22Rv1 (cell line): ENCODE data around the gene ZBTB25.

Experiments
- H3K27ac ChIP-seq: fragments of 450-650 bp; 2 replicates; pipeline ENCODE4 v1.5.1; 2017
- ZFX ChIP-seq: fragments of 450-650 bp; IDR thresholded peaks from 2 replicates; pipeline ENCODE4 v1.6.1; 2017; ENCODE audit warnings: antibody characterized with exemption, borderline replicate concordance
- TF ChIP-seq, protein P1 (sequence below): fragments of 450-650 bp; IDR thresholded peaks from 2 replicates; pipeline ENCODE4 v1.5.1; 2017; ENCODE audit warnings: mild to moderate bottlenecking

The ZBTB25 gene

GRCh38 chr14:64541972-64542835 lies 38.6 kb upstream of the ZBTB25 start:
- TF ChIP-seq ZFX = no peak
- TF ChIP-seq, protein P1, sequence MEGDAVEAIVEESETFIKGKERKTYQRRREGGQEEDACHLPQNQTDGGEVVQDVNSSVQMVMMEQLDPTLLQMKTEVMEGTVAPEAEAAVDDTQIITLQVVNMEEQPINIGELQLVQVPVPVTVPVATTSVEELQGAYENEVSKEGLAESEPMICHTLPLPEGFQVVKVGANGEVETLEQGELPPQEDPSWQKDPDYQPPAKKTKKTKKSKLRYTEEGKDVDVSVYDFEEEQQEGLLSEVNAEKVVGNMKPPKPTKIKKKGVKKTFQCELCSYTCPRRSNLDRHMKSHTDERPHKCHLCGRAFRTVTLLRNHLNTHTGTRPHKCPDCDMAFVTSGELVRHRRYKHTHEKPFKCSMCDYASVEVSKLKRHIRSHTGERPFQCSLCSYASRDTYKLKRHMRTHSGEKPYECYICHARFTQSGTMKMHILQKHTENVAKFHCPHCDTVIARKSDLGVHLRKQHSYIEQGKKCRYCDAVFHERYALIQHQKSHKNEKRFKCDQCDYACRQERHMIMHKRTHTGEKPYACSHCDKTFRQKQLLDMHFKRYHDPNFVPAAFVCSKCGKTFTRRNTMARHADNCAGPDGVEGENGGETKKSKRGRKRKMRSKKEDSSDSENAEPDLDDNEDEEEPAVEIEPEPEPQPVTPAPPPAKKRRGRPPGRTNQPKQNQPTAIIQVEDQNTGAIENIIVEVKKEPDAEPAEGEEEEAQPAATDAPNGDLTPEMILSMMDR = no peak
- no peak overlapping the region for H3K27ac ChIP-seq

DNA sequence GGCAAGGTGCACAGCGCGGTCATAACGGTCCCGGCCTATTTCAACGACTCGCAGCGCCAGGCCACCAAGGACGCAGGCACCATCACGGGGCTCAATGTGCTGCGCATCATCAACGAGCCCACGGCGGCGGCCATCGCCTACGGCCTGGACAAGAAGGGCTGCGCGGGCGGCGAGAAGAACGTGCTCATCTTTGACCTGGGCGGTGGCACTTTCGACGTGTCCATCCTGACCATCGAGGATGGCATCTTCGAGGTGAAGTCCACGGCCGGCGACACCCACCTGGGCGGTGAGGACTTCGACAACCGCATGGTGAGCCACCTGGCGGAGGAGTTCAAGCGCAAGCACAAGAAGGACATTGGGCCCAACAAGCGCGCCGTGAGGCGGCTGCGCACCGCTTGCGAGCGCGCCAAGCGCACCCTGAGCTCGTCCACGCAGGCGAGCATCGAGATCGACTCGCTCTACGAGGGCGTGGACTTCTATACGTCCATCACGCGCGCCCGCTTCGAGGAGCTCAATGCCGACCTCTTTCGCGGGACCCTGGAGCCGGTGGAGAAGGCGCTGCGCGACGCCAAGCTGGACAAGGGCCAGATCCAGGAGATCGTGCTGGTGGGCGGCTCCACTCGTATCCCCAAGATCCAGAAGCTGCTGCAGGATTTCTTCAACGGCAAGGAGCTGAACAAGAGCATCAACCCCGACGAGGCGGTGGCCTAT lies 37.8 kb upstream of the ZBTB25 start:
- TF ChIP-seq, protein P1 = no peak
- no peak for TF ChIP-seq ZFX
- no peak overlapping the region for H3K27ac ChIP-seq

DNA sequence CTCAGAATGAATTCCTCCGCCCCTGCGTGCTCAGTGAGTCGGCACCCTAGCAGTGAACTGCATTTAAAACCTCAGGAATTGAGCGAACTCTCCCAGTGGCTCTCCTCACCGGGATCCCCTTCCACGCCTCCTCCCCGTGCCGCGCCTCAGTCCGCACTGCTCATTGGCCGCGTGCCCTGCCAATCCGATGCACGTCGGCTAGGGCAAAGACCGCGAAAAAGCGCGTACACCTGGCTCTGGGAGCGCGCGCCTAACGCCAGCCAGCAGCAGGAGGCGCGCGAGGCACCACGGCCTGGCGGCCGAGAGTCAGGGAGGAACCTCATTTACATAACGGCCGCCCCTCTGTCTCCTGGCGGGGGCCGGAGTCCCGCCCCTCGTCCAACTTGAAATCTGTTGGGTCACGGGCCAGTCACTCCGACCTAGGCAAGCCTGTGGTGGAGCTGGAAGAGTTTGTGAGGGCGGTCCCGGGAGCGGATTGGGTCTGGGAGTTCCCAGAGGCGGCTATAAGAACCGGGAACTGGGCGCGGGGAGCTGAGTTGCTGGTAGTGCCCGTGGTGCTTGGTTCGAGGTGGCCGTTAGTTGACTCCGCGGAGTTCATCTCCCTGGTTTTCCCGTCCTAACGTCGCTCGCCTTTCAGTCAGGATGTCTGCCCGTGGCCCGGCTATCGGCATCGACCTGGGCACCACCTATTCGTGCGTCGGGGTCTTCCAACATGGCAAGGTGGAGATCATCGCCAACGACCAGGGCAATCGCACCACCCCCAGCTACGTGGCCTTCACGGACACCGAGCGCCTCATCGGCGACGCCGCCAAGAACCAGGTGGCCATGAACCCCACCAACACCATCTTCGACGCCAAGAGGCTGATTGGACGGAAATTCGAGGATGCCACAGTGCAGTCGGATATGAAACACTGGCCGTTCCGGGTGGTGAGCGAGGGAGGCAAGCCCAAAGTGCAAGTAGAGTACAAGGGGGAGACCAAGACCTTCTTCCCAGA lies 36.9 kb upstream of the ZBTB25 start, which contains the start of gene HSPA2:
TSS of gene HSPA2 (plus strand) at position 534 of the 995 bp plus-strand sequence. CDS start at position 643, 109 bp downstream.
- peak within 1 kb of the TSS; percentile 83 for H3K27ac ChIP-seq
- TF ChIP-seq ZFX = no peak
- TF ChIP-seq, protein P1 = peak; percentile 94

GRCh38 chr14:64536488-64537245 lies 33.0 kb upstream of the ZBTB25 start:
- no peak for TF ChIP-seq ZFX
- TF ChIP-seq, protein P1 = no peak
- H3K27ac ChIP-seq = no peak overlapping the region

DNA sequence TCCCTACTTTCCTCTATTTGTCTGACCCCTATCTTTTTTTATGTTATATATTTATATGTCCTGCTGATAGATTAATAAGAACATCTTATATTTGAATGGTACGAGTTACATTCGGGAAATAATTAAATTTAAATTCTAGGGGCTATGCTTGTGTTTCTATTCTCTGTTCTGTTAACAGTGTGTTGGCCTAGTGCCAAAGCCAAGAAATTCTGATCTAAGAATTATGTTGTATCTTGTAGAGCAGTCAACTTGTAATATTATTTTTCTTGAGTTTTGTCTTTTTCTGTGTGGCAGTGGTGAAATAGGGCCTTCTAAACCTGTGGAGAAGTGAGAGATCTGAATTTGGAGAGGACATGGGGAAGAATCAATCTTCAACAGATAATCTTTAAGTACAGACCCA lies 27.9 kb upstream of the ZBTB25 start:
- H3K27ac ChIP-seq = no peak overlapping the region
- TF ChIP-seq ZFX = no peak
- TF ChIP-seq, protein P1 = no peak

DNA sequence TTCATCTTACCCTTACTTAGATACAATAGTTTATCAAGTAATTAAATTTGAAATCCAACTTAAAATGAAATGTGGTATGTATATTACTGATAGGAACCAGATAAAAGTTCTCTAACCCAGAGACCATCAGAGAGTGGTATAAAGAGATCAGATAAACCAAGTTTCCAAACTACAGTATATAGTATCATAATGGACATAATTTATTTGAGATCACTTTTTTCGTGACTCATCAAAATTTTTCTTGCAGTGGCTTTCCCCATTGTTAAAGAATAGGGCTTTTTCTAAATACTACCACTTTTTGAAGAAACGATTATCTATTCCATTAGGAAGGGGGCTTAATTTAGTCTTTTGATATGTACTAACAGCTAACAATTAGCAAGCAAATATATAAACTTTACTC lies 21.7 kb upstream of the ZBTB25 start:
- H3K27ac ChIP-seq = no peak overlapping the region
- TF ChIP-seq ZFX = no peak
- TF ChIP-seq, protein P1 = no peak
